GM12872 (cell line): ENCODE results near the gene BDKRB2.

Experiments used
- CTCF ChIP-seq: IDR thresholded peaks from 3 replicates; pipeline ENCODE4 v1.5.1; 2011; ENCODE audit warnings: low read depth, mild to moderate bottlenecking, low read length, moderate library complexity; ENCODE audit not compliant: insufficient read depth

BDKRB2 gene

GRCh38 chr14:96189281-96189711 is 15.3 kb upstream of the BDKRB2 start:
- no peak for TF ChIP-seq CTCF

- TF ChIP-seq CTCF, result no peak
These were observed 13.3 kb upstream of the BDKRB2 start for GRCh38 chr14:96191353-96191752.

- TF ChIP-seq CTCF, result no peak
These were observed 12.7 kb upstream of the BDKRB2 start for GRCh38 chr14:96191841-96192462.

- no peak for TF ChIP-seq CTCF
These were observed 11.4 kb upstream of the BDKRB2 start for GRCh38 chr14:96192975-96193805.

GRCh38 chr14:96194262-96194656 is 10.4 kb upstream of the BDKRB2 start:
- no peak for TF ChIP-seq CTCF

- TF ChIP-seq CTCF, result no peak
These were observed 9.8 kb upstream of the BDKRB2 start for GRCh38 chr14:96194657-96195431.

- TF ChIP-seq CTCF, result no peak
These were observed 9.1 kb upstream of the BDKRB2 start for GRCh38 chr14:96195441-96196081.
